Prostate gland (tissue), 2 donors: ENCODE data around the gene ATRAID. TPM values are rescaled to one million over a fixed set of nuclear protein-coding genes. Genes with fewer than 3 reads are reported as not detected.

Experiments
- DNase-seq: peaks from one replicate; pipeline ENCODE4 v3.0.0-alpha.2; 2019; ENCODE audit warnings: low spot score
- H3K27ac ChIP-seq, 2 donors: fragments of 200-600 bp; sonication (generic); 2 replicates each; pipeline ENCODE4 v1.5.1; 2017 to 2019
- H3K27me3 ChIP-seq: fragments of 200-600 bp; sonication (generic); replicated peaks from 2 replicates; pipeline ENCODE4 v1.5.1; 2019; ENCODE audit not compliant: insufficient read depth
- H3K36me3 ChIP-seq, 2 donors: fragments of 200-600 bp; sonication (generic); 1 replicate in 1 of 2; 2 replicates in 1 of 2; pipeline versions ENCODE4 v1.5.1 to v1.8.1; 2017 to 2019
- H3K4me1 ChIP-seq: fragments of 200-600 bp; sonication (generic); replicated peaks from 2 replicates; pipeline ENCODE4 v1.5.1; 2019
- H3K4me3 ChIP-seq, 2 donors: fragments of 200-600 bp; sonication (generic); 2 replicates each; pipeline ENCODE4 v1.5.1; 2017 to 2019
- H3K9me3 ChIP-seq: fragments of 200-600 bp; sonication (generic); 2 replicates; pipeline ENCODE4 v1.5.1; 2017
- POLR2A ChIP-seq: fragments of 450-650 bp; IDR thresholded peaks from one replicate; pipeline ENCODE4 v1.6.1; 2016; ENCODE audit warnings: antibody characterized with exemption, mild to moderate bottlenecking
- POLR2AphosphoS5 ChIP-seq: sonication (generic); formaldehyde crosslinking; IDR thresholded peaks from one replicate; pipeline ENCODE4 v1.6.1; 2017; ENCODE audit warnings: antibody characterized with exemption
- WGBS: methylation state at CpG from one replicate; pipeline ENCODE4 v1.1.5; 2018; 5-methylcytosine and 5-hydroxymethylcytosine counted together
- intact Hi-C: fragments of 100-400 bp; cut with DNase I; formaldehyde crosslinking; loops from one replicate; pipeline ENCODE4 v1.14.2; 2022
- total RNA-seq, 2 donors: library from RNA; depleted of rRNA; stranded (reverse); fragments of >200 nt; gene quantifications; one replicate each; pipeline ENCODE4 v1.1.0, GENCODE V29; 2016
- TF ChIP-seq, protein P1 (sequence below), 4 experiments: fragments of 200-600 bp in 2 of 4; fragments of 450-650 bp in 2 of 4; sonication (generic) in 2 of 4; IDR thresholded peaks; 1 replicate in 3 of 4; 2 replicates in 1 of 4; pipeline ENCODE4 v1.5.1; 2016 to 2019; ENCODE audit warnings: antibody characterized with exemption in 4 of 4, mild to moderate bottlenecking in 2 of 4, moderate library complexity in 2 of 4

Gene ATRAID
- total RNA-seq, 2 donors from 2014 or later: 217 to 222 TPM

DNA sequence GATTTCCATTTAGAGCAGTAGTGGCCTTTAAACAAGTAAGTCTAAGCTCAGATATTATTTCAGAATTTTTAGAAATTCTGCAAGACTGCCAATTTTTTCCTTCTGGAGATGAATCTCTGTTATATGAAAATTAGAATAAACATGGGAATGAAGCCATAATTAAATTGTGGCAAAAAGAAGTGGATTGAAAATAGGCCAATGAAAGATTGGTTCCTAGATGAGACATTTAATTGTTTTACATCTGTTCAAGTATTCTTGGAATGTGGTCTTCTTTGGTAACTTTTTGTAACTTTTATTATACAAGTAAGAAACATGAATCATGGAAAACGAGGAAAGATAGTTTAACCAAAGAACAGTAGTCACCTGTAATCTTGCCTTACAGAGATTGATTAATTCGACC, 15.7 kb downstream of the ATRAID start:
- H3K9me3 ChIP-seq: no peaks in the 10 kb centered on the region
- intact Hi-C loops: no loop called here
- WGBS: 71% methylated on average over 2 of the region's 2 CpGs
- DNase-seq: no peak
- H3K36me3 ChIP-seq: peaks cover 0 to 21% of the 10 kb centered on the region in 2 donors
- H3K4me1 ChIP-seq: no peaks in the 10 kb centered on the region
- TF ChIP-seq, protein P1, sequence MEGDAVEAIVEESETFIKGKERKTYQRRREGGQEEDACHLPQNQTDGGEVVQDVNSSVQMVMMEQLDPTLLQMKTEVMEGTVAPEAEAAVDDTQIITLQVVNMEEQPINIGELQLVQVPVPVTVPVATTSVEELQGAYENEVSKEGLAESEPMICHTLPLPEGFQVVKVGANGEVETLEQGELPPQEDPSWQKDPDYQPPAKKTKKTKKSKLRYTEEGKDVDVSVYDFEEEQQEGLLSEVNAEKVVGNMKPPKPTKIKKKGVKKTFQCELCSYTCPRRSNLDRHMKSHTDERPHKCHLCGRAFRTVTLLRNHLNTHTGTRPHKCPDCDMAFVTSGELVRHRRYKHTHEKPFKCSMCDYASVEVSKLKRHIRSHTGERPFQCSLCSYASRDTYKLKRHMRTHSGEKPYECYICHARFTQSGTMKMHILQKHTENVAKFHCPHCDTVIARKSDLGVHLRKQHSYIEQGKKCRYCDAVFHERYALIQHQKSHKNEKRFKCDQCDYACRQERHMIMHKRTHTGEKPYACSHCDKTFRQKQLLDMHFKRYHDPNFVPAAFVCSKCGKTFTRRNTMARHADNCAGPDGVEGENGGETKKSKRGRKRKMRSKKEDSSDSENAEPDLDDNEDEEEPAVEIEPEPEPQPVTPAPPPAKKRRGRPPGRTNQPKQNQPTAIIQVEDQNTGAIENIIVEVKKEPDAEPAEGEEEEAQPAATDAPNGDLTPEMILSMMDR (IDR thresholded peaks at IDR 0.05): no peak
- TF ChIP-seq POLR2AphosphoS5 (no peak), POLR2A (no peak)
- H3K4me3 ChIP-seq: no peak overlapping the region
- no peaks in the 10 kb centered on the region for H3K27me3 ChIP-seq
- H3K27ac ChIP-seq: no peak overlapping the region

DNA sequence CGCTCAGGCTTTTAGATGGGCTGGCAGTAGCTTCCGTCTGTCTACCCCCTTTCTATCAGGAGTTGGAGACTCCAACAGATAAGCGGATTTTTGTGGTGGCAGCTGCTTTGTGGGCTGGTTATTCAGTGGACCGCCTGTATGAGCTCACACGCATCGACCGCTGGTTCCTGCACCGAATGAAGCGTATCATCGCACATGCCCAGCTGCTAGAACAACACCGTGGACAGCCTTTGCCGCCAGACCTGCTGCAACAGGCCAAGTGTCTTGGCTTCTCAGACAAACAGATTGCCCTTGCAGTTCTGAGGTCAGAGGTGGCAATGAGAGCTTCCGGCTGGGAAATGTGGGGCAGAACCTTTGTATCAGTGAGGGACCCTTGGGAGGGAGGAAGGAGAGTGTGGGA, 20.1 kb downstream of the ATRAID start:
- Histone ChIP-seq H3K4me1 (no peaks in the 10 kb centered on the region), H3K36me3 (peaks cover 0 to 36% of the 10 kb centered on the region in 2 donors), H3K27ac (no peak overlapping the region), H3K27me3 (no peaks in the 10 kb centered on the region), H3K9me3 (no peaks in the 10 kb centered on the region), H3K4me3 (no peak overlapping the region)
- 97% methylated on average over 13 of the region's 13 CpGs for WGBS
- TF ChIP-seq, protein P1 (IDR thresholded peaks at IDR 0.05): no peak
- TF ChIP-seq POLR2A: no peak
- no peak for TF ChIP-seq POLR2AphosphoS5
- DNase-seq: no peak
- intact Hi-C loops: no loop called here

DNA sequence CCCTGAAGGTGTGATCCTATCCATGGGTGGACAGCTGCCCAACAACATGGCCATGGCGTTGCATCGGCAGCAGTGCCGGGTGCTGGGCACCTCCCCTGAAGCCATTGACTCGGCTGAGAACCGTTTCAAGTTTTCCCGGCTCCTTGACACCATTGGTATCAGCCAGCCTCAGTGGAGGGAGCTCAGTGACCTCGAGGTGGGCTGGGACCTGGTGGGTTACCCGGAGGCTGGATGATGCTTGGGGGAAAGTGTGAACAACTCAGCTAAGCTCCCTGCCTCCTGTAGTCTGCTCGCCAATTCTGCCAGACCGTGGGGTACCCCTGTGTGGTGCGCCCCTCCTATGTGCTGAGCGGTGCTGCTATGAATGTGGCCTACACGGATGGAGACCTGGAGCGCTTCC, 21.5 kb downstream of the ATRAID start:
- H3K27ac ChIP-seq: no peak overlapping the region
- H3K4me3 ChIP-seq: no peak overlapping the region
- peaks cover 2 to 45% of the 10 kb centered on the region in 2 donors for H3K36me3 ChIP-seq
- H3K4me1 ChIP-seq: no peaks in the 10 kb centered on the region
- intact Hi-C loops: no loop called here
- 93% methylated on average over 14 of the region's 14 CpGs for WGBS
- no peak for DNase-seq
- no peaks in the 10 kb centered on the region for H3K9me3 ChIP-seq
- H3K27me3 ChIP-seq: no peaks in the 10 kb centered on the region
- TF ChIP-seq, protein P1 (IDR thresholded peaks at IDR 0.05): no peak
- TF ChIP-seq POLR2AphosphoS5: no peak
- TF ChIP-seq POLR2A: no peak

DNA sequence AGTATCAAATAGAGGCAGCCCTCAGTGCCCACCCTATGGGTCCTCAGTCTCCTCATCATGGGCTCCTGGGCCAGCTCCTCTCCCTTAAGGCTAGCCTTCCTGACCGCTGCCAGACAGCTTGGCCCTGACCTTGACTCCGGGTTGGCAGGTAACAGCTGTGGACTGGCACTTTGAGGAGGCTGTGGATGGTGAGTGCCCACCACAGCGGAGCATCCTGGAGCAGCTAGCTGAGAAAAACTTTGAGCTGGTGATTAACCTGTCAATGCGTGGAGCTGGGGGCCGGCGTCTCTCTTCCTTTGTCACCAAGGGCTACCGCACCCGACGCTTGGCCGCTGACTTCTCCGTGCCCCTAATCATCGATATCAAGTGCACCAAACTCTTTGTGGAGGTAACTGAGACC, 24.3 kb downstream of the ATRAID start:
- intact Hi-C loops: no loop called here
- Histone ChIP-seq H3K27me3 (no peaks in the 10 kb centered on the region), H3K4me3 (no peak overlapping the region), H3K27ac (no peak overlapping the region), H3K9me3 (no peaks in the 10 kb centered on the region), H3K4me1 (no peaks in the 10 kb centered on the region), H3K36me3 (peaks cover 2 to 60% of the 10 kb centered on the region in 2 donors)
- TF ChIP-seq POLR2A (no peak), POLR2AphosphoS5 (no peak)
- TF ChIP-seq, protein P1 (IDR thresholded peaks at IDR 0.05): no peak
- WGBS: 94% methylated on average over 12 of the region's 12 CpGs
- no peak for DNase-seq

DNA sequence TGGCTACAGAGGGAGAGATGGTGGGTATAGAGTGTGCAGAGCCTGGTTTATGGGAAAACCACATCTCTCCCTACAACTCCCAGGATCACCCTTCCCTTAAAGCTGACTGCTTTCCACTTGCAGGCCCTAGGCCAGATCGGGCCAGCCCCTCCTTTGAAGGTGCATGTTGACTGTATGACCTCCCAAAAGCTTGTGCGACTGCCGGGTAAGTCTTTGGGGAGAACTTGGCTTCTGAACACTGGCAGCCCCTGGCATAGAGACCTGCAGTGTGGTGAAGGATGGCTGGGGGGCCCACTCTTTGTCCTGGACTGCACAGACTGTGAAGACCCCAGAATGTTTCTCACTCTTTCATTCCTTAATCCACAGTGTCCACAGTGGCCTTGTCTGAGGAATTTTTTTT, 24.8 kb downstream of the ATRAID start:
- TF ChIP-seq POLR2AphosphoS5 (no peak), POLR2A (no peak)
- TF ChIP-seq, protein P1 (IDR thresholded peaks at IDR 0.05): no peak
- no peak overlapping the region for H3K4me3 ChIP-seq
- peaks cover 6 to 56% of the 10 kb centered on the region in 2 donors for H3K36me3 ChIP-seq
- WGBS: 92% methylated on average over 3 of the region's 3 CpGs
- H3K9me3 ChIP-seq: no peaks in the 10 kb centered on the region
- no peak overlapping the region for H3K27ac ChIP-seq
- intact Hi-C loops: no loop called here
- H3K4me1 ChIP-seq: no peaks in the 10 kb centered on the region
- no peak for DNase-seq
- H3K27me3 ChIP-seq: no peaks in the 10 kb centered on the region
